B cell (primary cell): ENCODE results near the gene MDM1. TPM values are rescaled to one million over a fixed set of nuclear protein-coding genes. Genes with fewer than 3 reads are reported as not detected.
A peak's percentile ranks its signal among the peaks of the same experiment; 100 is the strongest.

Experiments used
- ATAC-seq: fragments of 200-7000 bp; cut with Tn5 transposase; one replicate; pipeline ENCODE4 v1.10.0; 2021; ENCODE audit warnings: low read depth, mild to moderate bottlenecking, moderate number of reproducible peaks, moderate library complexity
- CTCF ChIA-PET: fragments of 350-600 bp; sonication (Branson Sonifier 250); formaldehyde crosslinking; loops from one replicate; lab custom pipeline; 2021; ENCODE audit warnings: antibody characterized with exemption, inconsistent platforms; lab: Charles Lee
- POLR2A ChIA-PET: fragments of 350-600 bp; sonication (Branson Sonifier 250); formaldehyde crosslinking; loops from one replicate; lab custom pipeline; 2021; ENCODE audit warnings: antibody characterized with exemption; lab: Charles Lee
- DNase-seq: peaks from one replicate; pipeline ENCODE4 v3.0.0; 2013
- H2AFZ ChIP-seq: 2 replicates; pipeline ENCODE4 v1.6.1; 2012; ENCODE audit warnings: mild to moderate bottlenecking, low read depth, low read length; ENCODE audit not compliant: insufficient read depth, poor library complexity, severe bottlenecking
- H3K27ac ChIP-seq, 2 donors: 1 replicate in 1 of 2; 2 replicates in 1 of 2; pipeline ENCODE4 v1.5.1; 2012 to 2013; ENCODE audit warnings: low read length in 2 of 2, mild to moderate bottlenecking in 2 of 2, moderate library complexity in 1 of 2
- H3K27me3 ChIP-seq, 4 experiments: fragments of 200-600 bp in 1 of 4; sonication (generic) in 1 of 4; replicated peaks in 1 of 4; 1 replicate in 2 of 4; 2 replicates in 2 of 4; pipeline versions ENCODE4 v1.6.1 to v1.7.0; 2013 to 2016; ENCODE audit warnings: low read length in 3 of 4, mild to moderate bottlenecking in 2 of 4, mixed read lengths in 1 of 4, moderate library complexity in 1 of 4; ENCODE audit not compliant: insufficient read depth in 4 of 4, control insufficient read depth in 3 of 4; ENCODE audit errors: control extremely low read depth in 1 of 4
- H3K36me3 ChIP-seq, 2 experiments: replicated peaks in 1 of 2; 1 replicate in 1 of 2; 2 replicates in 1 of 2; pipeline versions ENCODE4 v1.6.1 to v1.7.1; 2013; ENCODE audit warnings: low read length in 1 of 2; ENCODE audit not compliant: insufficient read depth in 2 of 2, control insufficient read depth in 1 of 2; ENCODE audit errors: control extremely low read depth in 1 of 2, extremely low read depth in 1 of 2
- H3K4me1 ChIP-seq, 2 donors: fragments of 200-600 bp in 1 of 2; sonication (generic) in 1 of 2; 1 replicate in 1 of 2; 2 replicates in 1 of 2; pipeline versions ENCODE4 v1.5.1 to v1.6.1; 2013 to 2017; ENCODE audit warnings: low read length in 2 of 2; ENCODE audit not compliant: control insufficient read depth in 2 of 2, insufficient read depth in 2 of 2
- H3K4me2 ChIP-seq: replicated peaks from 2 replicates; pipeline ENCODE3; 2012; ENCODE audit warnings: mild to moderate bottlenecking, low read depth, low read length; ENCODE audit not compliant: poor library complexity, severe bottlenecking
- H3K4me3 ChIP-seq, 5 experiments: fragments of 200-600 bp in 1 of 5; sonication (generic) in 1 of 5; 1 replicate in 3 of 5; 2 replicates in 2 of 5; pipeline versions ENCODE4 v1.5.1 to v1.7.0; 2011 to 2016; ENCODE audit warnings: low read length in 4 of 5, mild to moderate bottlenecking in 4 of 5, low read depth in 2 of 5, control low read depth in 1 of 5, moderate library complexity in 1 of 5; ENCODE audit not compliant: insufficient read depth in 1 of 5; ENCODE audit errors: control extremely low read depth in 1 of 5, extremely low read depth in 1 of 5
- H3K79me2 ChIP-seq: fragments of 200-600 bp; sonication (generic); one replicate; pipeline ENCODE4 v1.6.0; 2016; ENCODE audit warnings: low read length; ENCODE audit not compliant: control insufficient read depth, insufficient read depth
- H3K9ac ChIP-seq: fragments of 200-600 bp; sonication (generic); 2 replicates; pipeline ENCODE4 v1.6.1; 2017; ENCODE audit warnings: mild to moderate bottlenecking, low read length, moderate library complexity
- H3K9me3 ChIP-seq, 3 donors: one replicate each; pipeline versions ENCODE4 v1.6.1 to v1.7.1; 2013; ENCODE audit warnings: low read length in 2 of 3; ENCODE audit not compliant: control insufficient read depth in 2 of 3, insufficient read depth in 1 of 3; ENCODE audit errors: control extremely low read depth in 1 of 3
- H4K20me1 ChIP-seq: 2 replicates; pipeline ENCODE4 v1.6.0; 2012; ENCODE audit warnings: mild to moderate bottlenecking, low read length; ENCODE audit not compliant: insufficient read depth, control insufficient read depth, poor library complexity, severe bottlenecking
- H3K27ac Mint-ChIP-seq: one replicate; pipeline ENCODE4 v1.8.0; 2021; ENCODE audit warnings: mixed read lengths
- H3K27me3 Mint-ChIP-seq: one replicate; pipeline ENCODE4 v1.8.0; 2021; ENCODE audit warnings: mixed read lengths
- H3K4me1 Mint-ChIP-seq: one replicate; pipeline ENCODE4 v1.8.0; 2021; ENCODE audit warnings: mixed read lengths
- H3K4me3 Mint-ChIP-seq: one replicate; pipeline ENCODE4 v1.8.0; 2021; ENCODE audit warnings: mixed read lengths
- H3K9me3 Mint-ChIP-seq: one replicate; pipeline ENCODE4 v1.8.0; 2022; ENCODE audit warnings: mixed read lengths; ENCODE audit not compliant: insufficient read depth
- CTCF ChIP-seq: fragments of 200-600 bp; IDR thresholded peaks from one replicate; pipeline ENCODE4 v1.8.0; 2022; ENCODE audit warnings: antibody characterized with exemption, mild to moderate bottlenecking
- EZH2 ChIP-seq: IDR thresholded peaks from 2 replicates; pipeline ENCODE4 v1.6.1; 2012; ENCODE audit warnings: borderline replicate concordance, low read depth, mild to moderate bottlenecking, moderate library complexity, low read length; ENCODE audit not compliant: insufficient read depth, poor library complexity, severe bottlenecking
- WGBS: methylation state at CpG from one replicate; pipeline ENCODE4 v1.1.5; 2013; ENCODE audit warnings: missing lambda C conversion rate; ENCODE audit not compliant: insufficient coverage; 5-methylcytosine and 5-hydroxymethylcytosine counted together
- intact Hi-C: fragments of 100-400 bp; cut with micrococcal nuclease; formaldehyde crosslinking; loops from one replicate; pipeline ENCODE4 v1.10.0; 2022
- polyA plus RNA-seq: library from polyadenylated mRNA; depleted of rRNA; stranded (reverse); fragments of >200 nt; gene quantifications from 2 replicates; pipeline ENCODE4 v1.2.3, GENCODE V29; 2012
- total RNA-seq, 2 donors: library from RNA; stranded (reverse); fragments of 120-200 nt in 1 of 2; gene quantifications; 1 replicate in 1 of 2; 2 replicates in 1 of 2; pipeline versions ENCODE4 v1.2.3 to v1.2.4, GENCODE V29; 2013 to 2022

Gene MDM1
- total and polyA plus RNA-seq, 2 donors (not counting 1 experiment from before 2014, with no cell fraction given) = 13.9 to 38.3 TPM

- Histone ChIP-seq H3K27ac (peak overlapping the region in 1 of 2 donors; percentile 40), H3K27me3 (no peaks in the 10 kb centered on the region), H3K79me2 (no peaks in the 10 kb centered on the region), H3K4me3 (no peak overlapping the region), H4K20me1 (no peaks in the 10 kb centered on the region), H2AFZ (no peak overlapping the region), H3K4me1 (peaks cover 30 to 36% of the 10 kb centered on the region in 2 donors), H3K4me2 (no peak overlapping the region), H3K36me3 (no peaks in the 10 kb centered on the region), H3K9ac (no peak overlapping the region), H3K9me3 (no peaks in the 10 kb centered on the region)
- ChIA-PET CTCF (no interaction called here), POLR2A (interaction anchor here (0.6 kb wide), 1 partner anchor 9 kb away, joined by 5 read pairs; no protein-coding TSS in a partner anchor)
- ATAC-seq (no peak), DNase-seq (no peak)
- intact Hi-C loops = loop anchor here (5.0 kb wide), 1 partner anchor 50 kb away; no protein-coding TSS in a partner anchor
- TF ChIP-seq CTCF (no peak), EZH2 (no peak)
- no peak overlapping the region for H3K27ac Mint-ChIP-seq
- no peaks in the 10 kb centered on the region for H3K9me3 Mint-ChIP-seq
- H3K27me3 Mint-ChIP-seq = no peaks in the 10 kb centered on the region
- WGBS = 85% methylated on average over 1 of the region's 1 CpG
- no peak overlapping the region for H3K4me3 Mint-ChIP-seq
- H3K4me1 Mint-ChIP-seq = peaks cover 45% of the 10 kb centered on the region
Observed at GRCh38 chr12:68367116-68367515, 35.0 kb upstream of the MDM1 start.

- H4K20me1 ChIP-seq = no peaks in the 10 kb centered on the region
- H3K9me3 ChIP-seq = no peaks in the 10 kb centered on the region
- peak overlapping the region; percentile 91 for H3K4me3 Mint-ChIP-seq
- H3K4me3 ChIP-seq = peak overlapping the region; percentile 26 to 61 (median 50)
- ATAC-seq (peak; percentile 79), DNase-seq (peak; percentile 77)
- intact Hi-C loops = loop anchor here (5.0 kb wide), 1 partner anchor 52 kb away; no protein-coding TSS in a partner anchor
- peak overlapping the region; percentile 92 for H3K4me2 ChIP-seq
- under 1% methylated on average over 20 of the region's 26 CpGs for WGBS
- peak overlapping the region; percentile 69 for H3K9ac ChIP-seq
- peaks cover 47% of the 10 kb centered on the region for H3K4me1 Mint-ChIP-seq
- H3K4me1 ChIP-seq = peaks cover 32 to 39% of the 10 kb centered on the region in 2 donors
- no peaks in the 10 kb centered on the region for H3K36me3 ChIP-seq
- no peaks in the 10 kb centered on the region for H3K79me2 ChIP-seq
- peak overlapping the region; percentile 85 to 88 for H3K27ac ChIP-seq
- CTCF ChIA-PET = interaction anchor here (0.6 to 1.7 kb wide), 2 partner anchors 11 to 247 kb away, joined by 3 read pairs; no protein-coding TSS in a partner anchor
- no peaks in the 10 kb centered on the region for H3K27me3 Mint-ChIP-seq
- TF ChIP-seq CTCF (no peak), EZH2 (no peak)
- POLR2A ChIA-PET = interaction anchor here (0.5 to 1.7 kb wide), 4 partner anchors 12 to 322 kb away, joined by 3 to 6 read pairs (median 4); partner anchors contain the start of genes MDM1 and NUP107
- no peaks in the 10 kb centered on the region for H3K27me3 ChIP-seq
- peak overlapping the region; percentile 97 for H3K27ac Mint-ChIP-seq
- H3K9me3 Mint-ChIP-seq = no peaks in the 10 kb centered on the region
- H2AFZ ChIP-seq = peak overlapping the region; percentile 82
Observed at GRCh38 chr12:68364893-68365725, 32.9 kb upstream of the MDM1 start.
